ENCODE results near the gene FAM124B.

FAM124B gene

DNA sequence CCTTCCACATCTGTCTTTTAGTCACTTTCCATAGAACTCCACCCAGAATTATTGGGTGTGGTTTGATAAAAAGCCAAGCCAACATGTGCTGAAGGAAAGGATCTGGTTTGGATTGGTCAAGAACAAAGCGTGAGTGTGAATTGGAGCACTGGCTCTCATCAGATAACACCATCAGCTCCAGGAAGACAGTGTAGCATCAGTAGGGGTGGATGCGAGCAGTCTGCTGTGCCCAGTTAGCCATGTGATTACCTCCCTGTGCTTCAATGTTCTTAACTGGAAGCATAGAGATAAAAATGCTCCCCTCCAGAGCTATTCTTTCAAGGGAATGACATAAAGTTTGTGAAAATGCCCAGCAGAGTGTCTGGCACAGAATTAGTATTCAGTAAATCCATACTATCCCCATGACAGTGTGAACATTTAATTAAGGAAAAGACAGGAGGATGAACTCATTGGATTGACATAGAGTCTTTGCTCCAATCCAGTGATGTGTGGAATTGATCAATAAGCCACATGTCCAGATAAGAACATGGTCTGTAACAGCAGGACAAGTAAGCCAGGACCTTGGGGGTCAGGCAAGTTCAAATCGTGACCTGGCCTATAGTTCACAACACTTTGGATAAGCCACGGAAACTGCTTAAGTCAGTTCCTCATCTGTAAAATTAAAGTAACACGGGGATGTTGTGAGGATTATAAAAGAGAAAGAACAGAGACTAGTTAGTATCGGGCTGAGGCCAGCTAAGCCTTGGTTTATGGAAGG lies 68.0 kb downstream of the FAM124B start:
- DNase-seq: no peak

DNA sequence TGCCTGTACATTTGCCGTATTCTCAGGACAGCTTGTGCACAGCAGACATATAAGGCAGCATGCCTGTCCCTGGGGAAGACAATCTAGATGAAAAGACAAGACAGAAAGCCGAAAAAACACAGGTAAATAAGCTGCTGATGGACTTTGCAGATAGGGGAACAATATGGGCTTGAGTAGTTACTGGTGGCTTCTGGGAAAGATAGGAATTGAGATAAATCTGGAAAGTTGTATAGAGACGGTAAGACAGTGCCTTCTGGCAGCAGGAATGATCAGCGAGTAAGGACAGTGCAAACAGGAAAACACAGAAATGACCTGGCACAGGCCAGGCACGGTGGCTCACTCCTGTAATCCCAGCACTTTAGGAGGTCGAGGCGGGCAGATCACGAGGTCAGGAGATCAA lies 70.2 kb downstream of the FAM124B start:
- DNase-seq: no peak

DNA sequence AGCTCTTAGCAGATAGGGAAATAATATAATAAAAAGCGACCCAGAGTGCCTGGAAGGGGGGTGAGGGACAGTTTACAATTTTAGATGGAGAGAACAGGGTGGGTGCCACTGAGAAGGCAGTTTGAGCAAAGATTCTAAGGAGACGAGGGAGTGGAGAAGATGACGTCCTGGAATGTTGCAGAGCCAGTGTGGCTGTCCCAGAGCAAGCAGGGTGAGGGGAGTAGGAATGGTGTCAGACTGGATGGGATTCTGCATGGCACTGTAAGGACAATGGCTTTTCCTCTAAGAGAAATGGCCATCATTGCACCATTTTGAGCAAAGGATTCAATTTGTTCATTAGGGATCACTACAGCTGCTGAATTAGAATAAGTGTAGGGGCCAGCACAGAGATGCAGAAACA lies 73.1 kb downstream of the FAM124B start:
- no peak for DNase-seq

All from CD4-positive, alpha-beta T cell treated with Interleukin-6 for 4 hours (primary cell).